Upper lobe of left lung (tissue), 6 donors: ENCODE measurements around the gene ATG4B. TPM values are rescaled to one million over a fixed set of nuclear protein-coding genes. Genes with fewer than 3 reads are reported as not detected.

Experiments
- ATAC-seq, 2 donors: fragments of 200-7000 bp; cut with Tn5 transposase; one replicate each; pipeline ENCODE4 v1.9.1; 2022; ENCODE audit warnings: mild to moderate bottlenecking in 2 of 2, moderate library complexity in 2 of 2; ENCODE audit not compliant: low FRiP score in 2 of 2
- DNase-seq, 2 donors: peaks; one replicate each; pipeline ENCODE4 v3.0.0-alpha.2; 2019 to 2020
- H3K27ac ChIP-seq, 4 donors: fragments of 200-600 bp; sonication (generic); one replicate each; pipeline ENCODE4 v1.5.1; 2016 to 2019
- H3K27me3 ChIP-seq, 4 donors: fragments of 200-600 bp; sonication (generic); one replicate each; pipeline ENCODE4 v1.5.1; 2017 to 2019
- H3K36me3 ChIP-seq, 4 donors: fragments of 200-600 bp; sonication (generic); one replicate each; pipeline ENCODE4 v1.5.1; 2016 to 2019
- H3K4me1 ChIP-seq, 4 donors: fragments of 200-600 bp; sonication (generic); one replicate each; pipeline ENCODE4 v1.5.1; 2018 to 2019
- H3K4me3 ChIP-seq, 4 donors: fragments of 200-600 bp; sonication (generic); one replicate each; pipeline ENCODE4 v1.5.1; 2017 to 2019; ENCODE audit warnings: mild to moderate bottlenecking in 2 of 4, moderate library complexity in 1 of 4
- H3K9me3 ChIP-seq, 4 donors: fragments of 200-600 bp; sonication (generic); one replicate each; pipeline ENCODE4 v1.5.1; 2018 to 2019
- CTCF ChIP-seq, 6 experiments: fragments of 450-650 bp in 4 of 6; fragments of 200-600 bp in 2 of 6; sonication (generic) in 2 of 6; IDR thresholded peaks; one replicate each; pipeline ENCODE4 v1.5.1; 2016 to 2019; ENCODE audit warnings: antibody characterized with exemption in 6 of 6
- EP300 ChIP-seq, 4 donors: sonication (generic); formaldehyde crosslinking; IDR thresholded peaks; one replicate each; pipeline ENCODE4 v1.5.1; 2017; ENCODE audit warnings: antibody characterized with exemption in 4 of 4, control low read depth in 2 of 4
- POLR2A ChIP-seq, 4 donors: fragments of 450-650 bp; IDR thresholded peaks; one replicate each; pipeline ENCODE4 v1.5.1; 2016 to 2017; ENCODE audit warnings: antibody characterized with exemption in 4 of 4, mild to moderate bottlenecking in 2 of 4
- POLR2AphosphoS5 ChIP-seq, 2 donors: sonication (generic); formaldehyde crosslinking; IDR thresholded peaks; one replicate each; pipeline ENCODE4 v1.5.1; 2017; ENCODE audit warnings: antibody characterized with exemption in 2 of 2
- WGBS, 2 donors: methylation state at CpG; one replicate each; pipeline ENCODE4 v1.1.5; 2017 to 2018; 5-methylcytosine and 5-hydroxymethylcytosine counted together
- total RNA-seq, 6 donors: library from RNA; depleted of rRNA in 4 of 6; stranded (reverse); fragments of >200 nt in 4 of 6; gene quantifications; one replicate each; pipeline versions ENCODE4 v1.1.0 to v1.2.1, GENCODE V29; 2016 to 2021
- donor health status: DM: no; HTN: no; CAD: no; lungs with moderate emphysema.
- donor health status: DM: no; HTN: yes; CAD: no; lungs with severe emphysema.

Gene ATG4B
- total RNA-seq, 6 donors from 2014 or later: 53.1 to 213 (median 68.1) TPM

GRCh38 chr2:241680827-241681599, 43.5 kb downstream of the ATG4B start:
- H3K27ac ChIP-seq: no peak overlapping the region
- WGBS, 2 donors: 89 to 92% methylated on average over 14 of the region's 14 CpGs

GRCh38 chr2:241686324-241686649, 48.8 kb downstream of the ATG4B start:
- H3K4me1 ChIP-seq: peaks cover 20 to 40% (median 25%) of the 10 kb centered on the region in 4 donors
- H3K27me3 ChIP-seq: no peaks in the 10 kb centered on the region
- DNase-seq (no peak), ATAC-seq (peak in 1 of 2 donors; percentile 16)
- H3K9me3 ChIP-seq: no peaks in the 10 kb centered on the region
- 0% methylated on average over 24 to 31 of the region's 37 CpGs for WGBS, 2 donors
- peaks cover 3 to 36% (median 5%) of the 10 kb centered on the region in 4 donors for H3K36me3 ChIP-seq
- TF ChIP-seq EP300 (IDR thresholded peaks at IDR 0.05): no peak
- no peak for TF ChIP-seq POLR2AphosphoS5 (IDR thresholded peaks at IDR 0.05)
- TF ChIP-seq POLR2A (IDR thresholded peaks at IDR 0.05): no peak
- TF ChIP-seq CTCF (IDR thresholded peaks at IDR 0.05): no peak
- H3K27ac ChIP-seq: peak overlapping the region; percentile 88 to 95 (median 94)
- H3K4me3 ChIP-seq: peak overlapping the region; percentile 93 to 99 (median 99)

More at GRCh38 chr2:241680827-241681599, 43.5 kb downstream of the ATG4B start:
- Histone ChIP-seq H3K9me3 (no peaks in the 10 kb centered on the region), H3K36me3 (peaks cover 6 to 69% (median 29%) of the 10 kb centered on the region in 4 donors), H3K4me1 (peaks cover 5 to 9% (median 5%) of the 10 kb centered on the region in 4 donors), H3K27me3 (no peaks in the 10 kb centered on the region), H3K4me3 (no peak overlapping the region)
- ATAC-seq: peak in 1 of 2 donors; percentile 89
- TF ChIP-seq POLR2A (IDR thresholded peaks at IDR 0.05): no peak
- TF ChIP-seq POLR2AphosphoS5 (IDR thresholded peaks at IDR 0.05): no peak
- no peak for TF ChIP-seq EP300 (IDR thresholded peaks at IDR 0.05)
- TF ChIP-seq CTCF (IDR thresholded peaks at IDR 0.05): no peak
- no peak for DNase-seq

- H3K9me3 ChIP-seq: no peaks in the 10 kb centered on the region
- peaks cover 20 to 40% (median 25%) of the 10 kb centered on the region in 4 donors for H3K4me1 ChIP-seq
- H3K27me3 ChIP-seq: no peaks in the 10 kb centered on the region
- DNase-seq (peak; percentile 97 to 100), ATAC-seq (peak; percentile 98 to 99)
- H3K4me3 ChIP-seq: peak within 1 kb of the TSS; percentile 93 to 99 (median 99)
- WGBS, 2 donors: 0% methylated on average over 47 to 59 of the region's 102 CpGs
- H3K27ac ChIP-seq: peak within 1 kb of the TSS; percentile 88 to 95 (median 94)
- TF ChIP-seq EP300 (IDR thresholded peaks at IDR 0.05) (peak in 1 of 4 donors; percentile 65), POLR2AphosphoS5 (IDR thresholded peaks at IDR 0.05) (peak; percentile 94 to 97), POLR2A (IDR thresholded peaks at IDR 0.05) (peak in 3 of 4 donors; percentile 36 to 94 (median 82)), CTCF (IDR thresholded peaks at IDR 0.05) (peak in 2 of 6 experiments; percentile 25 to 41)
- peaks cover 3 to 36% (median 8%) of the 10 kb centered on the region in 4 donors for H3K36me3 ChIP-seq
These were observed 49.3 kb downstream of the ATG4B start, which contains the start of gene DTYMK for GRCh38 chr2:241686650-241687425. TSS of gene DTYMK (minus strand) at chr2:241686815. CDS start at chr2:241686783, 32 bp downstream.

GRCh38 chr2:241689306-241689705, 51.8 kb downstream of the ATG4B start:
- WGBS, 2 donors: 87 to 92% methylated on average over 10 of the region's 10 CpGs
- H3K4me3 ChIP-seq: no peak overlapping the region
- no peak for TF ChIP-seq EP300 (IDR thresholded peaks at IDR 0.05)
- TF ChIP-seq CTCF (IDR thresholded peaks at IDR 0.05): no peak
- no peak for TF ChIP-seq POLR2AphosphoS5 (IDR thresholded peaks at IDR 0.05)
- TF ChIP-seq POLR2A (IDR thresholded peaks at IDR 0.05): no peak
- H3K27ac ChIP-seq: no peak overlapping the region
- H3K4me1 ChIP-seq: peaks cover 20 to 40% (median 25%) of the 10 kb centered on the region in 4 donors
- no peaks in the 10 kb centered on the region for H3K27me3 ChIP-seq
- H3K36me3 ChIP-seq: peaks cover under 1 to 27% (median 7%) of the 10 kb centered on the region in 4 donors
- H3K9me3 ChIP-seq: no peaks in the 10 kb centered on the region
- DNase-seq: no peak
- ATAC-seq: no peak
